Liver (tissue), 9 donors: ENCODE measurements around the gene DLX5. TPM values are rescaled to one million over a fixed set of nuclear protein-coding genes. Genes with fewer than 3 reads are reported as not detected.

Experiments used
- DNase-seq: peaks from one replicate; pipeline ENCODE4 v3.0.0-alpha.2; 2017; ENCODE audit warnings: low spot score
- H3K27ac ChIP-seq, 2 donors: one replicate each; pipeline ENCODE4 v1.7.0; 2013; ENCODE audit warnings: inconsistent platforms in 2 of 2, low read length in 2 of 2, control low read depth in 1 of 2, low read depth in 1 of 2, mild to moderate bottlenecking in 1 of 2
- H3K27me3 ChIP-seq, 4 donors: one replicate each; pipeline versions ENCODE4 v1.6.1 to v1.7.0; 2013; ENCODE audit warnings: low read length in 3 of 4, inconsistent platforms in 1 of 4, mild to moderate bottlenecking in 1 of 4, moderate library complexity in 1 of 4; ENCODE audit not compliant: control insufficient read depth in 4 of 4, insufficient read depth in 4 of 4
- H3K36me3 ChIP-seq, 4 donors: one replicate each; pipeline versions ENCODE4 v1.6.1 to v1.7.0; 2013; ENCODE audit warnings: low read length in 3 of 4, mild to moderate bottlenecking in 3 of 4, low read depth in 1 of 4, moderate library complexity in 1 of 4; ENCODE audit not compliant: control insufficient read depth in 4 of 4, insufficient read depth in 3 of 4
- H3K4me1 ChIP-seq, 4 donors: one replicate each; pipeline versions ENCODE4 v1.6.1 to v1.7.0; 2013; ENCODE audit warnings: low read length in 3 of 4, mild to moderate bottlenecking in 3 of 4, moderate library complexity in 1 of 4; ENCODE audit not compliant: control insufficient read depth in 4 of 4, insufficient read depth in 4 of 4
- H3K4me3 ChIP-seq, 3 donors: one replicate each; pipeline versions ENCODE4 v1.6.1 to v1.7.0; 2013; ENCODE audit warnings: low read length in 3 of 3, control low read depth in 1 of 3, low read depth in 1 of 3, mild to moderate bottlenecking in 1 of 3
- H3K9ac ChIP-seq, 2 donors: one replicate each; pipeline ENCODE4 v1.7.0; 2013; ENCODE audit warnings: low read length in 2 of 2, mild to moderate bottlenecking in 2 of 2, moderate library complexity in 2 of 2, control low read depth in 1 of 2, low read depth in 1 of 2
- H3K9me3 ChIP-seq, 4 donors: one replicate each; pipeline versions ENCODE4 v1.6.1 to v1.7.0; 2013; ENCODE audit warnings: low read length in 3 of 4; ENCODE audit not compliant: control insufficient read depth in 4 of 4
- EGR1 ChIP-seq, 2 donors: IDR thresholded peaks; 2 replicates each; pipeline ENCODE4 v1.6.1; 2016 to 2018; ENCODE audit warnings: antibody characterized with exemption in 2 of 2, low read depth in 2 of 2
- FOXA2 ChIP-seq: IDR thresholded peaks from 2 replicates; pipeline ENCODE4 v1.6.1; 2016; ENCODE audit warnings: antibody characterized with exemption
- GABPA ChIP-seq, 2 donors: IDR thresholded peaks in 1 of 2; conservative IDR thresholded peaks in 1 of 2; 2 replicates each; pipeline ENCODE4 v1.6.1; 2016; ENCODE audit warnings: antibody characterized with exemption in 2 of 2, mild to moderate bottlenecking in 1 of 2, moderate library complexity in 1 of 2
- HNF4A ChIP-seq, 2 donors: conservative IDR thresholded peaks; 2 replicates each; pipeline ENCODE4 v1.6.1; 2016; ENCODE audit warnings: antibody characterized with exemption in 2 of 2, mild to moderate bottlenecking in 2 of 2
- HNF4G ChIP-seq: IDR thresholded peaks from 2 replicates; pipeline ENCODE4 v1.6.1; 2016; ENCODE audit warnings: antibody characterized with exemption
- JUND ChIP-seq, 2 donors: IDR thresholded peaks; 2 replicates each; pipeline ENCODE4 v1.6.1; 2016; ENCODE audit warnings: antibody characterized with exemption in 2 of 2
- MAX ChIP-seq: IDR thresholded peaks from 2 replicates; pipeline ENCODE4 v1.6.1; 2016; ENCODE audit warnings: antibody characterized with exemption
- NR2F2 ChIP-seq: IDR thresholded peaks from 2 replicates; pipeline ENCODE4 v1.6.1; 2016; ENCODE audit warnings: antibody characterized with exemption
- RAD21 ChIP-seq, 2 donors: IDR thresholded peaks; 2 replicates each; pipeline ENCODE4 v1.6.1; 2016; ENCODE audit warnings: antibody characterized with exemption in 2 of 2, mild to moderate bottlenecking in 2 of 2
- REST ChIP-seq: IDR thresholded peaks from 2 replicates; pipeline ENCODE4 v1.6.1; 2016; ENCODE audit warnings: antibody characterized with exemption, mild to moderate bottlenecking
- RXRA ChIP-seq, 2 donors: IDR thresholded peaks; 2 replicates each; pipeline ENCODE4 v1.6.1; 2017 to 2018; ENCODE audit warnings: antibody characterized with exemption in 2 of 2, mild to moderate bottlenecking in 1 of 2
- SP1 ChIP-seq: IDR thresholded peaks from 2 replicates; pipeline ENCODE4 v1.6.1; 2018; ENCODE audit warnings: antibody characterized with exemption, mild to moderate bottlenecking
- TAF1 ChIP-seq: conservative IDR thresholded peaks from 2 replicates; pipeline ENCODE4 v1.6.1; 2016; ENCODE audit warnings: antibody characterized with exemption, mild to moderate bottlenecking
- YY1 ChIP-seq: IDR thresholded peaks from 2 replicates; pipeline ENCODE4 v1.6.1; 2016; ENCODE audit warnings: antibody characterized with exemption, mild to moderate bottlenecking
- ZBTB33 ChIP-seq: IDR thresholded peaks from 2 replicates; pipeline ENCODE4 v1.6.1; 2016; ENCODE audit warnings: antibody characterized with exemption
- WGBS: extraction: QIAGEN DNeasy Blood & Tissue Kit; methylation state at CpG from one replicate; pipeline ENCODE4 v1.1.7; 2013; 5-methylcytosine and 5-hydroxymethylcytosine counted together
- polyA plus RNA-seq, 2 donors: library from polyadenylated mRNA; stranded (reverse) in 1 of 2; unstranded in 1 of 2; fragments of 200-250 nt in 1 of 2; fragments of >200 nt in 1 of 2; fragmentation: Nextera tagmentation in 1 of 2; extraction: Ambion mirVana in 1 of 2; gene quantifications; one replicate each; pipeline versions ENCODE4 v1.2.1 to v1.2.3, GENCODE V29; 2013 to 2015
- total RNA-seq, 2 donors: library from RNA; depleted of rRNA; stranded (reverse); fragments of >200 nt; gene quantifications; one replicate each; pipeline ENCODE4 v1.2.3, GENCODE V29; 2014
- TF ChIP-seq, protein P1 (sequence below): fragments of 150-350 bp; IDR thresholded peaks from 2 replicates; pipeline ENCODE4 v1.5.1; 2017; ENCODE audit warnings: improper control_type of control experiment, low read depth, low read length; ENCODE audit not compliant: missing input control
- donor health status: healthy.
- donor health status: healthy.
- donor health status: healthy.
- donor health status: healthy.
- donor health status: healthy.

Gene DLX5
- total and polyA plus RNA-seq, 4 donors = not detected

GRCh38 chr7:96996958-96997511 lies 27.6 kb downstream of the DLX5 start:
- Histone ChIP-seq H3K27me3 (peaks cover 9 to 54% (median 26%) of the 10 kb centered on the region in 4 donors), H3K9ac (no peak overlapping the region), H3K4me1 (peaks cover 0 to 13% (median 6%) of the 10 kb centered on the region in 4 donors), H3K36me3 (no peaks in the 10 kb centered on the region), H3K27ac (no peak overlapping the region), H3K9me3 (peaks cover 0 to 10% (median 0%) of the 10 kb centered on the region in 4 donors), H3K4me3 (no peak overlapping the region)
- no peak for DNase-seq
- 7% methylated on average over 14 of the region's 14 CpGs for WGBS
- TF ChIP-seq HNF4A (conservative IDR thresholded peaks at IDR 0.05) (no peak), SP1 (no peak), NR2F2 (no peak), GABPA (IDR thresholded peaks at IDR 0.05 in 1 of 2, conservative IDR thresholded peaks at IDR 0.05 in 1 of 2) (no peak), ZBTB33 (no peak), MAX (no peak), YY1 (no peak), TAF1 (no peak), FOXA2 (no peak), EGR1 (IDR thresholded peaks at IDR 0.05; ENCODE audit: low read depth in 2 of 2) (no peak), REST (no peak), RXRA (IDR thresholded peaks at IDR 0.05) (no peak), HNF4G (no peak), JUND (IDR thresholded peaks at IDR 0.05) (no peak), RAD21 (IDR thresholded peaks at IDR 0.05) (no peak)
- TF ChIP-seq, protein P1, sequence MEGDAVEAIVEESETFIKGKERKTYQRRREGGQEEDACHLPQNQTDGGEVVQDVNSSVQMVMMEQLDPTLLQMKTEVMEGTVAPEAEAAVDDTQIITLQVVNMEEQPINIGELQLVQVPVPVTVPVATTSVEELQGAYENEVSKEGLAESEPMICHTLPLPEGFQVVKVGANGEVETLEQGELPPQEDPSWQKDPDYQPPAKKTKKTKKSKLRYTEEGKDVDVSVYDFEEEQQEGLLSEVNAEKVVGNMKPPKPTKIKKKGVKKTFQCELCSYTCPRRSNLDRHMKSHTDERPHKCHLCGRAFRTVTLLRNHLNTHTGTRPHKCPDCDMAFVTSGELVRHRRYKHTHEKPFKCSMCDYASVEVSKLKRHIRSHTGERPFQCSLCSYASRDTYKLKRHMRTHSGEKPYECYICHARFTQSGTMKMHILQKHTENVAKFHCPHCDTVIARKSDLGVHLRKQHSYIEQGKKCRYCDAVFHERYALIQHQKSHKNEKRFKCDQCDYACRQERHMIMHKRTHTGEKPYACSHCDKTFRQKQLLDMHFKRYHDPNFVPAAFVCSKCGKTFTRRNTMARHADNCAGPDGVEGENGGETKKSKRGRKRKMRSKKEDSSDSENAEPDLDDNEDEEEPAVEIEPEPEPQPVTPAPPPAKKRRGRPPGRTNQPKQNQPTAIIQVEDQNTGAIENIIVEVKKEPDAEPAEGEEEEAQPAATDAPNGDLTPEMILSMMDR = no peak
